Right cardiac atrium (tissue), 5 donors: ENCODE measurements around the gene TOX2. TPM values are rescaled to one million over a fixed set of nuclear protein-coding genes. Genes with fewer than 3 reads are reported as not detected.

Experiments used
- ATAC-seq, 2 donors: fragments of 200-7000 bp; cut with Tn5 transposase; one replicate each; pipeline versions ENCODE4 v1.8.0 to v1.9.1; 2020; ENCODE audit warnings: moderate library complexity in 2 of 2, mild to moderate bottlenecking in 1 of 2
- DNase-seq, 3 donors: peaks; one replicate each; pipeline ENCODE4 v3.0.0-alpha.2; 2020
- H3K27ac ChIP-seq: one replicate; pipeline ENCODE4 v1.5.1; 2013; ENCODE audit warnings: mild to moderate bottlenecking, low read length, control low read depth, moderate library complexity
- H3K27me3 ChIP-seq: one replicate; pipeline ENCODE4 v1.6.1; 2013; ENCODE audit not compliant: control insufficient read depth, insufficient read depth
- H3K4me1 ChIP-seq: one replicate; pipeline ENCODE4 v1.6.1; 2013; ENCODE audit warnings: low read length; ENCODE audit not compliant: control insufficient read depth, insufficient read depth
- H3K4me3 ChIP-seq: one replicate; pipeline ENCODE4 v1.5.1; 2013; ENCODE audit warnings: low read length, control low read depth
- H3K9me3 ChIP-seq: one replicate; pipeline ENCODE4 v1.6.1; 2013; ENCODE audit warnings: low read length; ENCODE audit not compliant: control insufficient read depth
- WGBS: extraction: QIAGEN DNeasy Blood & Tissue Kit; methylation state at CpG from one replicate; pipeline ENCODE4 v1.1.7; 2013; 5-methylcytosine and 5-hydroxymethylcytosine counted together
- intact Hi-C, 4 donors: fragments of 100-400 bp; cut with DNase I; formaldehyde crosslinking; loops; one replicate each; pipeline versions ENCODE4 v1.11.0 to v1.14.0; 2022 to 2023
- polyA plus RNA-seq: library from polyadenylated mRNA; stranded (reverse); fragments of 200-250 nt; gene quantifications from one replicate; pipeline ENCODE4 v1.2.3, GENCODE V29; 2013
- total RNA-seq, 4 donors: library from RNA; stranded (reverse); fragmentation: NEBNext Ultra II Directional; extraction: Animal tissue kit (Norgen Biotek cat#: 25700); gene quantifications; one replicate each; pipeline ENCODE4 v1.2.1, GENCODE V29; 2021
- donor health status: healthy with polysubstance abuse.
- donor health status: DM: no; HTN: yes; CAD: no.
- donor health status: DM: no; HTN: no; CAD: no.
- donor health status: DM: no; HTN: yes; CAD: no; lungs with severe emphysema.
- donor health status: DM: yes; HTN: yes; CAD: no.

Gene TOX2
- total and polyA plus RNA-seq, 5 donors, result 0.99 to 3.0 (median 1.5) TPM

GRCh38 chr20:44118185-44119033 is 203.8 kb downstream of the TOX2 start:
- intact Hi-C loops, result loop anchor here in 2 of 4 donors (5.0 kb wide), 1 partner anchor 69 kb away; the partner anchor contains the start of gene JPH2 (in 2 of the 2)
- no peak for ATAC-seq
- H3K4me1 ChIP-seq, result peaks cover 2% of the 10 kb centered on the region
- 88% methylated on average over 9 of the region's 9 CpGs for WGBS
- no peak for DNase-seq
- H3K9me3 ChIP-seq, result no peaks in the 10 kb centered on the region
- no peaks in the 10 kb centered on the region for H3K27me3 ChIP-seq
- no peak overlapping the region for H3K27ac ChIP-seq
- H3K4me3 ChIP-seq, result no peak overlapping the region

Other genes with a start within 250 kb of the TOX2 start
- 1 to 10 TPM in 1 of 4 donors, under 1 TPM in 2, not detected in 1; 0.11 to 1.4 (median 0.89) TPM for gene MYBL2, start 247.7 kb upstream of the TOX2 start, total RNA-seq
- gene MYBL2, start 247.7 kb upstream of the TOX2 start, polyA plus RNA-seq, result 0.11 TPM
- gene GTSF1L, start 187.8 kb upstream of the TOX2 start, total RNA-seq, result not detected
- gene GTSF1L, start 187.8 kb upstream of the TOX2 start, polyA plus RNA-seq, result not detected